Fibroblast of lung (primary cell): ENCODE measurements around the gene ASCC3. TPM values are rescaled to one million over a fixed set of nuclear protein-coding genes. Genes with fewer than 3 reads are reported as not detected.

Experiments
- DNase-seq, 2 donors: peaks; one replicate each; pipeline versions ENCODE4 v3.0.0 to v3.0.0-alpha.2; 2010; ENCODE audit warnings: low read depth in 2 of 2
- H2AFZ ChIP-seq: 2 replicates; pipeline ENCODE4 v1.5.1; 2012; ENCODE audit warnings: low read length, control low read depth, inconsistent platforms
- H3K27ac ChIP-seq: 2 replicates; pipeline ENCODE4 v1.5.1; 2011; ENCODE audit warnings: low read length, control low read depth; ENCODE audit not compliant: insufficient read depth
- H3K27me3 ChIP-seq: 2 replicates; pipeline ENCODE4 v1.5.1; 2011; ENCODE audit warnings: mild to moderate bottlenecking, low read length; ENCODE audit not compliant: control insufficient read depth, insufficient read depth
- H3K36me3 ChIP-seq: 2 replicates; pipeline ENCODE4 v1.5.1; 2011; ENCODE audit warnings: low read length; ENCODE audit not compliant: control insufficient read depth, insufficient read depth
- H3K4me1 ChIP-seq: 2 replicates; pipeline ENCODE4 v1.5.1; 2011; ENCODE audit warnings: low read length; ENCODE audit not compliant: control insufficient read depth, insufficient read depth; ENCODE audit errors: extremely low read depth
- H3K4me2 ChIP-seq: 2 replicates; pipeline ENCODE4 v1.5.1; 2011; ENCODE audit warnings: low read length, control low read depth; ENCODE audit not compliant: insufficient read depth; ENCODE audit errors: extremely low read depth
- H3K4me3 ChIP-seq, 4 experiments: fragments of 200-600 bp in 1 of 4; sonication (generic) in 1 of 4; replicated peaks in 1 of 4; 2 replicates each; pipeline ENCODE4 v1.5.1; 2011 to 2016; ENCODE audit warnings: low read length in 4 of 4, low read depth in 3 of 4, mild to moderate bottlenecking in 3 of 4, control low read depth in 2 of 4, inconsistent platforms in 1 of 4, mixed read lengths in 1 of 4; ENCODE audit not compliant: insufficient read depth in 1 of 4; ENCODE audit errors: control extremely low read depth in 1 of 4
- H3K79me2 ChIP-seq: 2 replicates; pipeline ENCODE4 v1.5.1; 2012; ENCODE audit warnings: mild to moderate bottlenecking, low read length, inconsistent platforms; ENCODE audit not compliant: control insufficient read depth, insufficient read depth
- H3K9ac ChIP-seq: 2 replicates; pipeline ENCODE4 v1.5.1; 2011; ENCODE audit warnings: mild to moderate bottlenecking, low read length, control low read depth; ENCODE audit not compliant: insufficient read depth
- H3K9me3 ChIP-seq: 2 replicates; pipeline ENCODE4 v1.5.1; 2012; ENCODE audit warnings: low read depth, low read length; ENCODE audit not compliant: control insufficient read depth, insufficient read depth
- H4K20me1 ChIP-seq: 2 replicates; pipeline ENCODE4 v1.5.1; 2011; ENCODE audit warnings: low read length; ENCODE audit not compliant: control insufficient read depth, insufficient read depth; ENCODE audit errors: extremely low read depth
- EZH2 ChIP-seq: IDR thresholded peaks from 2 replicates; pipeline ENCODE4 v1.5.1; 2012; ENCODE audit warnings: low read length, control low read depth, mild to moderate bottlenecking; ENCODE audit errors: missing control alignments
- polyA plus RNA-seq, 2 donors: library from polyadenylated mRNA; depleted of rRNA in 1 of 2; stranded (reverse) in 1 of 2; unstranded in 1 of 2; fragments of >200 nt; gene quantifications; 2 replicates each; pipeline ENCODE4 v1.2.1, GENCODE V29; 2011 to 2012; ENCODE audit warnings: missing spikeins in 1 of 2
- total RNA-seq: library from RNA; depleted of rRNA; stranded (reverse); fragments of >200 nt; gene quantifications from 2 replicates; pipeline ENCODE4 v1.2.1, GENCODE V29; 2014
- TF ChIP-seq, protein P1 (sequence below), 2 donors: IDR thresholded peaks in 1 of 2; conservative IDR thresholded peaks in 1 of 2; 1 replicate in 1 of 2; 2 replicates in 1 of 2; pipeline ENCODE4 v1.5.1; 2011 to 2012; ENCODE audit warnings: low read length in 2 of 2, control low read depth in 1 of 2, inconsistent platforms in 1 of 2, low read depth in 1 of 2, mild to moderate bottlenecking in 1 of 2

The ASCC3 gene
- total and polyA plus RNA-seq, 2 donors (not counting 1 experiment from before 2014, with no cell fraction given) = 36.2 to 75.3 TPM

DNA sequence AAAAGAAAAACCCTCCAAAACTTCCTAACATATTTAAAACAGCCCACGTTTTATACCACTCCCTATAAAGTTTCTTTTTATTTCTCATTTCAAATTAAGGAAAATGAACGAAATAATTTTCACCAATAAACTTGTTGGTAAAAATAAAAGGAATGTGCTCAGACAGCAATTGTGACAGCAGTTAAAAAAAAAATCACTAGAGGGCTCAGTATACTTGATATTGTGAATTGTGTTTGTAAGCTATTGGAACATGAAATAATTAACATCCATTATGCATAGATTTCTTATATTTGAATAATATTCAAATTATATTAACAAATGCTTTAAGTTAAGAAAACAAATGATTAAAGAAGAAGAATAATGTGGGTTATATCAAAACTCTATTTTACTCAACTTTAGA, 105.5 kb downstream of the ASCC3 start:
- H3K4me3 ChIP-seq = no peak overlapping the region
- peak in 1 of 2 donors; percentile 18 for DNase-seq

DNA sequence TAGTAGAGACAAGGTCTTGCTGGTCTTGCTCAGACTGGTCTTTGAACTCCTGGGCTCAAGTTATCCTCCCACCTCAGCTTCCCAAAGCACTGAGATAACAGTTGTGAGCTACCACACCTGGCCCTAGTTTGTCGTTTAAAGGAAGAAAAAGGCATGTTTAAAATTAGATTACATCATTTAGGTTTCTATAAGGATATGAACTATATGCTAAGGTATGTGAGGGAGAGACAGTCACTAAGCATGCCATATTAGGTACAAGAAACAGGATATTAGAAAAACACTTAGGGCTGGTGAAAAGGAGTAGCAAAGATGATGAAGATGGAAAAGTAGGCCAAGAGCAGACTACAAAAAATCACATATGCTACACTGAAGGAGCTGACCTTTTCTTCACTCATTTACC, 106.4 kb downstream of the ASCC3 start:
- H3K27me3 ChIP-seq = no peaks in the 10 kb centered on the region
- H3K36me3 ChIP-seq = no peaks in the 10 kb centered on the region
- H3K79me2 ChIP-seq = no peaks in the 10 kb centered on the region
- no peak overlapping the region for H3K27ac ChIP-seq
- no peak overlapping the region for H2AFZ ChIP-seq
- no peak overlapping the region for H3K4me2 ChIP-seq
- TF ChIP-seq, protein P1, sequence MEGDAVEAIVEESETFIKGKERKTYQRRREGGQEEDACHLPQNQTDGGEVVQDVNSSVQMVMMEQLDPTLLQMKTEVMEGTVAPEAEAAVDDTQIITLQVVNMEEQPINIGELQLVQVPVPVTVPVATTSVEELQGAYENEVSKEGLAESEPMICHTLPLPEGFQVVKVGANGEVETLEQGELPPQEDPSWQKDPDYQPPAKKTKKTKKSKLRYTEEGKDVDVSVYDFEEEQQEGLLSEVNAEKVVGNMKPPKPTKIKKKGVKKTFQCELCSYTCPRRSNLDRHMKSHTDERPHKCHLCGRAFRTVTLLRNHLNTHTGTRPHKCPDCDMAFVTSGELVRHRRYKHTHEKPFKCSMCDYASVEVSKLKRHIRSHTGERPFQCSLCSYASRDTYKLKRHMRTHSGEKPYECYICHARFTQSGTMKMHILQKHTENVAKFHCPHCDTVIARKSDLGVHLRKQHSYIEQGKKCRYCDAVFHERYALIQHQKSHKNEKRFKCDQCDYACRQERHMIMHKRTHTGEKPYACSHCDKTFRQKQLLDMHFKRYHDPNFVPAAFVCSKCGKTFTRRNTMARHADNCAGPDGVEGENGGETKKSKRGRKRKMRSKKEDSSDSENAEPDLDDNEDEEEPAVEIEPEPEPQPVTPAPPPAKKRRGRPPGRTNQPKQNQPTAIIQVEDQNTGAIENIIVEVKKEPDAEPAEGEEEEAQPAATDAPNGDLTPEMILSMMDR (conservative IDR thresholded peaks at IDR 0.05 in 1 of 2, IDR thresholded peaks at IDR 0.05 in 1 of 2; ENCODE audit: low read depth in 1 of 2, low read length in 2 of 2) = no peak
- no peak for TF ChIP-seq EZH2
- H3K9ac ChIP-seq = no peak overlapping the region
- H3K9me3 ChIP-seq = no peaks in the 10 kb centered on the region
- no peaks in the 10 kb centered on the region for H3K4me1 ChIP-seq
- DNase-seq = peak in 1 of 2 donors; percentile 23
- H3K4me3 ChIP-seq = no peak overlapping the region
- H4K20me1 ChIP-seq = no peaks in the 10 kb centered on the region

More for the DNA sequence above, 105.5 kb downstream of the ASCC3 start:
- H3K9ac ChIP-seq = no peak overlapping the region
- H3K79me2 ChIP-seq = no peaks in the 10 kb centered on the region
- H3K9me3 ChIP-seq = no peaks in the 10 kb centered on the region
- no peaks in the 10 kb centered on the region for H4K20me1 ChIP-seq
- no peaks in the 10 kb centered on the region for H3K27me3 ChIP-seq
- H3K36me3 ChIP-seq = no peaks in the 10 kb centered on the region
- H3K4me1 ChIP-seq = no peaks in the 10 kb centered on the region
- H3K4me2 ChIP-seq = no peak overlapping the region
- no peak overlapping the region for H3K27ac ChIP-seq
- no peak for TF ChIP-seq EZH2
- TF ChIP-seq, protein P1 (conservative IDR thresholded peaks at IDR 0.05 in 1 of 2, IDR thresholded peaks at IDR 0.05 in 1 of 2; ENCODE audit: low read depth in 1 of 2, low read length in 2 of 2) = no peak
- no peak overlapping the region for H2AFZ ChIP-seq

DNA sequence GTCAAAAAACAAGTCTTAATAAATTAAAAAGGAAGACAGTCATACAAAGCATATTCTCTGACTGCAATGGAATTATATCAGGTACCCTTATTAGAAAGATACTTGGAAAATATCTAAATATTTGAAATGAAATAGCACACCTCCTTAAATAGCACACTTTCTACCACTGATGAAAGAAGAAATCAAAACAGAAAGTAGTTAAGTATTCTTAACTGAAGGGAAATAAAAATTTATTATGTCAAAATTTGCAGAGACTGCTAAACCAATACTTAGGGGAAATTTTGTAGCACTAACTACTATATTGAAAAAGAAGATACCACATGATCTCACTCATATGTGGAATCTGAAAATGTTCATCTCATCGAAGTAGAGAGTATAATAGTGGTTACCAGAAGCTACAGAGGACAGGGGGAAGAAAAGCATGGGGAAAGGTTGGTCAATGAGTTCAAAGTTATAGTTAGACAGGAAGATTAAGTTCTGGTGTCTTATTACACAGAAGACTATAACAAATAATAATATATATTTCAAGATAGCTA, 112.2 kb downstream of the ASCC3 start:
- no peaks in the 10 kb centered on the region for H3K27me3 ChIP-seq
- no peaks in the 10 kb centered on the region for H3K36me3 ChIP-seq
- H3K9ac ChIP-seq = no peak overlapping the region
- no peak overlapping the region for H2AFZ ChIP-seq
- TF ChIP-seq, protein P1 (conservative IDR thresholded peaks at IDR 0.05 in 1 of 2, IDR thresholded peaks at IDR 0.05 in 1 of 2; ENCODE audit: low read depth in 1 of 2, low read length in 2 of 2) = no peak
- TF ChIP-seq EZH2 = no peak
- H3K27ac ChIP-seq = no peak overlapping the region
- H3K4me3 ChIP-seq = no peak overlapping the region
- H3K4me2 ChIP-seq = no peak overlapping the region
- DNase-seq = no peak
- H3K79me2 ChIP-seq = no peaks in the 10 kb centered on the region
- no peaks in the 10 kb centered on the region for H3K9me3 ChIP-seq
- H3K4me1 ChIP-seq = no peaks in the 10 kb centered on the region
- no peaks in the 10 kb centered on the region for H4K20me1 ChIP-seq
